Measurements from ENCODE around the gene CEACAM8.
A peak's percentile ranks its signal among the peaks of the same experiment; 100 is the strongest.
"Not testable (repeated sequence)": the region's sequence is repeated elsewhere in the genome, so short reads cannot be mapped to it uniquely, and the experiment has no call there.

Gene CEACAM8

GRCh38 chr19:42594617-42595489 is at the start of gene CEACAM8:
CEACAM8 (minus strand) TSS chr19:42594924; CDS start chr19:42594828, 96 bp downstream.
- no peak for DNase-seq
- ATAC-seq = no peak

- not testable (repeated sequence) for ATAC-seq, DNase-seq
Observed at GRCh38 chr19:42639324-42640092, 44.8 kb upstream of the CEACAM8 start.

- DNase-seq = no peak
- ATAC-seq = no peak
Observed at GRCh38 chr19:42635233-42635539, 40.5 kb upstream of the CEACAM8 start.

GRCh38 chr19:42634409-42635232 is 39.9 kb upstream of the CEACAM8 start:
- ATAC-seq (peak; percentile 52), DNase-seq (peak; percentile 61)

DNA sequence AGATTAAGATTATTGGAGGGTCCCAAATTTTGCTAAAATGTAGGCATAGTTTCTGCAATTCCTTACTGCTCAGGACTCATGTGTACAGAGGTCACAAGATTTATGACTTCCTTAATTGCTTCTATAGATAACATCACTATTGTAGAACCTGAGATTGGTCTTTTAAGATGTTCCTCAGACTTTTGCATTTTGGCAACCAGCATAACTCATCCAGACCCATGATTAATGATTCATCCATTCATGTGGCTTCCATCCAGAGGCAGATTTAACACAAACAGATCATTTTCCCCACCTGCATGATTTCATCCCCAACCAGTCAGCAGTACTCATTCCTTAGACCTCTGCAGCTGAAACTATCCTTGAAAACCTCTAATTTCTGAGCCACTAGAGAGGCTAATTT is 34.5 kb upstream of the CEACAM8 start:
- no peak for DNase-seq
- ATAC-seq = no peak

GRCh38 chr19:42628411-42629140 is 33.9 kb upstream of the CEACAM8 start:
- DNase-seq = peak; percentile 20

GRCh38 chr19:42627916-42628315 is 33.2 kb upstream of the CEACAM8 start:
- ATAC-seq (peak; percentile 37), DNase-seq (no peak)

More at GRCh38 chr19:42628411-42629140, 33.9 kb upstream of the CEACAM8 start:
- ATAC-seq = peak; percentile 88

DNA sequence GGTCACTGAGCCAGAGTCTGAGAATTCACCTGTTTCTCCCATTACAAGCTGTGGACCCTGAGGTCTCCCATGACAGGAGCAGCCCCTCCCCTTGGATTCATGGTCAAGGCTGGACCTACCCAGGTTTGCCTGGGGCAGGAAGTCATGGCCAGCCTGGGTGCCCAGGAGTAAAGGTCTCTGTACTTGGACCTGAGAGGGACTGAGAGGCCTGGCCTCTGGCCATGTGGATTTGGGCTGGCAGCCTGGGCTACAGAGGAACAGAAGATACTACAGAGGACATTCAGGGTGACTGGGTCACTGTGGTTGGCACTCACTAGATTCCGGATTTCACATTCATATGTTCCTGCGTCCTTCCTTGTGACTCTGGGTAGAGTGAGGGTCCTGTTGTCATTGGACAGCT is 31.5 kb upstream of the CEACAM8 start:
- ATAC-seq (no peak), DNase-seq (no peak)

DNA sequence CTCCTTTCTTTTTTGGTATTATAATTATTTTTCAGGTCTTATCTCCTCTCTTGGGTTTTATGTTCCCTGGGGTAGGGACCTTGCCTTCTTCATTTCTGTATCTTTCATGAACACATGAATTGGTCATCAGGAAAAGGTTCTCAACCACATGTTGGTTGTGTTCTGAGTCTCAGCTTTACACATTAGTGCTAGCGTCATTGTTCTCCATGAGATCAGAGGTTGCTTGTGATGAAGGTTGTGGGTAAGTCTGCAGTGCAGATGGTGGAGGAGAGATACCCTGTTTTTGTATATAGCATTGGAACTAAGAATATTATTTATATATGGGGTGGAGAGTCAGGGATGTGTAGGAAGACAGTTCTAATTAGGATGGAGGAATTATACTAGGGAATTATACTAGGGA is 24.5 kb upstream of the CEACAM8 start:
- no peak for DNase-seq
- no peak for ATAC-seq

DNA sequence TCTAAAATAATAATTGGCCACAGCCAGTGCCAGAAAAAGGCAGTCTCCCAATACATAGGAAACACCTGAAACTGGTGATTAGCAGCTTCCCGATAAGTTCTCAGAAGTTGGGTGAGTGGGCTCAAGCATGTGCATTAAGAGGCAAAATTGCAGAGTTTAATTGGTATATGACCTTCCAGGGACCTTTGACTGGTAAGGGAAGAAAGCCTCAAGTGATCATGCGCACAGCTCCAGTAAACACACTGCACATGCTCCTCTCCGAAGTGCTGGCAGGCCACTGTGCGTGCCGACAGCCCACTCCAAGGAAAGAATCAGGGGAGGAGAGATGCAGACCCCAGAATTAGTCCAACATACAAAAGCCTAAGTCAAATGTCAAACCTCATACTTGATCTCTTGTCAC is 18.9 kb upstream of the CEACAM8 start:
- ATAC-seq = no peak

DNA sequence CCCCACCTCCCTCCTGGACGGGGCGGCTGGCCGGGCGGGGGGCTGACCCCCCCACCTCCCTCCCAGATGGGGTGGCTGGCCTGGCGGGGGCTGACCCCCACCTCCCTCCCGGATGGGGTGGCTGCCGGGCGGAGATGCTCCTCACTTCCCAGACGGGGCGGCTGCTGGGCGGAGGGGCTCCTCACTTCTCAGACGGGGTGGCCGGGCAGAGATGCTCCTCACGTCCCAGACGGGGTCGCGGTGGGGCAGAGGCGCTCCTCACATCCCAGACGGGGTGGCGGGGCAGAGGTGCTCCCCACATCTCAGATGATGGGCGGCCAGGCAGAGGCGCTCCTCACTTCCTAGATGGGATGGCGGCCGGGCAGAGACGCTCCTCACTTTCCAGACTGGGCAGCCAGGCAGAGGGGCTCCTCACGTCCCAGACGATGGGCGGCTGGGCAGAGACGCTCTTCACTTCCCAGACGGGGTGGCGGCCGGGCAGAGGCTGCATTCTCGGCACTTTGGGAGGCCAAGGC is 15.7 kb upstream of the CEACAM8 start:
- DNase-seq, ATAC-seq: not testable (repeated sequence)

More for the DNA sequence above, 18.9 kb upstream of the CEACAM8 start:
- no peak for DNase-seq

GRCh38 chr19:42606660-42607351 is 12.1 kb upstream of the CEACAM8 start:
- peak; percentile 57 for ATAC-seq
- peak; percentile 75 for DNase-seq

GRCh38 chr19:42601811-42602443 is 7.2 kb upstream of the CEACAM8 start:
- DNase-seq (peak; percentile 19), ATAC-seq (no peak)

- DNase-seq (peak; percentile 61), ATAC-seq (peak; percentile 21)
Observed at GRCh38 chr19:42596391-42597072, 1.8 kb upstream of the CEACAM8 start.

GRCh38 chr19:42595550-42596172 is 937 bp upstream of the CEACAM8 start:
- DNase-seq (no peak), ATAC-seq (no peak)

DNA sequence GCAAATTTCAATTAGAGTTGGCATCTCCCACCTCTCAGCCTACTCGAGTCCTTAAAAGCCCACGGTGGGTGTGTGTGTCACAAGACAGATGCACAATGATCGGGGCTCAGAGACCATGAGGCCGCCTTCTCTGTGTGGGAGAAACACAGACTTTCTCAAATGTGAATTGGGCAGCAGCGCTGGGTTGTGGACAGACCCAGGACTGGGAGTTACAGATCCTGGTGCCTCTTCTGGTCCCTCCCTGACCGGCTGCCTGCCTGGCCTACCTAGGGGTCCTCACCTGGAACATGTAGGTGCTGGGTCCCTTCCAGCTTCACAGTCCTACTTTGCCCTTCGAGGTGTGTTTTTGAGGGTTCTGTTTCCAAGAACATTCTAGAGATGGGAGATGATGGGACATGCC is 4.9 kb downstream of the CEACAM8 start:
- ATAC-seq (no peak), DNase-seq (no peak)

DNA sequence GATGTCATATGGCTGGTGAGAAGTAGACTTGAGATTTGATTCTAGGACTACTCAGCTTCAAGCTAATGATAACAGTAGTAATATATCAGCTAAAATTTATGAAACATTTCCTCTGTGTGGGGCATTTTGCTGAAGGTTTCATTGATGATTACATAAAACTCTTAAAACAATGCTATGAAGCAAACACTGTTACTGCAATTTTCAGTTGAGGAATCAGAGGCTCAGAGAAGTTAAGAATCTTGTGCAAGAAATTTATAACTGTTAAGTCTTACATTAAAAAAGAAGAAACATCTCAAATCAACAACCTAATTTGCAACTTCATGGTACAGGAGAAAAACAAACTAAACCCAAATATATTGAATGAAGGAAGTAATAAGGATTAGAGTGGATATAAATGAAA is 10.3 kb downstream of the CEACAM8 start:
- ATAC-seq (no peak), DNase-seq (no peak)

DNA sequence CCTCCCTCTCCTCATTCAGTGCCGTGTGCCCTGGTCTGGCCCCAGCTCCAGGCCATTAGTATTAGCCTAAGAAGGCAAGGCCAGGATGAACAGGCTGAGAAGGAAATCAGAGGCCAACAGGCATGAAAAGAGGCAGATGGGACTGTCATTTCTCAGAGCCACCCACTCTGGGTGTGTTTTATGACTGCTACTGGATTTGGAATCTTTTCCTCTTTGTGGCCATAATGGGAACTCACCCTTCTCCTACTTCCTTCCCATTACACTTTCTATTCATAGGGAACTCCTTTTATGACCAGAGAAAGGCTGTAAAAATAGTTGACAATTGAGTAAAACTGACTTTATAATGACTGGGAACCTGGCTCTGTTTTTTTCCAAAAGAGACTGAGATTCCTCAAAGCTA is 17.7 kb downstream of the CEACAM8 start:
- ATAC-seq (no peak), DNase-seq (no peak)

GRCh38 chr19:42576241-42576640 is 18.5 kb downstream of the CEACAM8 start:
- DNase-seq (no peak), ATAC-seq (no peak)

All from stimulated activated naive CD8-positive, alpha-beta T cell treated with anti-CD3 and anti-CD28 coated beads, Interleukin-15, Interleukin-2, amounts not matched to agents 100 U/mL and 50 U/mL, for 24 hours (primary cell).